HG02678 (cell line): ENCODE measurements around the gene LMO4.

Source experiments
- ATAC-seq: cut with Tn5 transposase; IDR thresholded peaks from one replicate; pipeline ENCODE4 v1.9.1; 2021; ENCODE audit warnings: mild to moderate bottlenecking, moderate library complexity; ENCODE audit not compliant: unreplicated experiment

LMO4 gene

GRCh38 chr1:87356591-87356990, 27.9 kb downstream of the LMO4 start:
- ATAC-seq, result no peak

- no peak for ATAC-seq
These were observed 29.5 kb downstream of the LMO4 start for GRCh38 chr1:87358219-87358618.

GRCh38 chr1:87359586-87359985, 30.9 kb downstream of the LMO4 start:
- no peak for ATAC-seq

- no peak for ATAC-seq
These were observed 33.6 kb downstream of the LMO4 start for GRCh38 chr1:87362063-87362833.

- ATAC-seq, result no peak
These were observed 34.2 kb downstream of the LMO4 start for GRCh38 chr1:87362834-87363426.

- ATAC-seq, result no peak
These were observed 38.9 kb downstream of the LMO4 start for GRCh38 chr1:87367549-87367948.

- no peak for ATAC-seq
These were observed 40.2 kb downstream of the LMO4 start for GRCh38 chr1:87368907-87369306.

- no peak for ATAC-seq
These were observed 41.2 kb downstream of the LMO4 start for GRCh38 chr1:87369736-87370478.

- ATAC-seq, result no peak
These were observed 41.9 kb downstream of the LMO4 start for GRCh38 chr1:87370544-87370943.

- no peak for ATAC-seq
These were observed 50.6 kb downstream of the LMO4 start for GRCh38 chr1:87379306-87379705.

- no peak for ATAC-seq
These were observed 57.6 kb downstream of the LMO4 start for GRCh38 chr1:87386217-87386790.

GRCh38 chr1:87388411-87388810, 59.7 kb downstream of the LMO4 start:
- no peak for ATAC-seq

GRCh38 chr1:87389011-87389410, 60.3 kb downstream of the LMO4 start:
- ATAC-seq, result no peak

- no peak for ATAC-seq
These were observed 60.9 kb downstream of the LMO4 start for GRCh38 chr1:87389546-87389945.

GRCh38 chr1:87392248-87393192, 63.8 kb downstream of the LMO4 start:
- ATAC-seq, result no peak

GRCh38 chr1:87393445-87394085, 64.9 kb downstream of the LMO4 start:
- no peak for ATAC-seq

- no peak for ATAC-seq
These were observed 65.8 kb downstream of the LMO4 start for GRCh38 chr1:87394513-87394912.

- ATAC-seq, result no peak
These were observed 66.3 kb downstream of the LMO4 start for GRCh38 chr1:87394982-87395381.
